ENCODE measurements around the gene TMPRSS6.

DNA sequence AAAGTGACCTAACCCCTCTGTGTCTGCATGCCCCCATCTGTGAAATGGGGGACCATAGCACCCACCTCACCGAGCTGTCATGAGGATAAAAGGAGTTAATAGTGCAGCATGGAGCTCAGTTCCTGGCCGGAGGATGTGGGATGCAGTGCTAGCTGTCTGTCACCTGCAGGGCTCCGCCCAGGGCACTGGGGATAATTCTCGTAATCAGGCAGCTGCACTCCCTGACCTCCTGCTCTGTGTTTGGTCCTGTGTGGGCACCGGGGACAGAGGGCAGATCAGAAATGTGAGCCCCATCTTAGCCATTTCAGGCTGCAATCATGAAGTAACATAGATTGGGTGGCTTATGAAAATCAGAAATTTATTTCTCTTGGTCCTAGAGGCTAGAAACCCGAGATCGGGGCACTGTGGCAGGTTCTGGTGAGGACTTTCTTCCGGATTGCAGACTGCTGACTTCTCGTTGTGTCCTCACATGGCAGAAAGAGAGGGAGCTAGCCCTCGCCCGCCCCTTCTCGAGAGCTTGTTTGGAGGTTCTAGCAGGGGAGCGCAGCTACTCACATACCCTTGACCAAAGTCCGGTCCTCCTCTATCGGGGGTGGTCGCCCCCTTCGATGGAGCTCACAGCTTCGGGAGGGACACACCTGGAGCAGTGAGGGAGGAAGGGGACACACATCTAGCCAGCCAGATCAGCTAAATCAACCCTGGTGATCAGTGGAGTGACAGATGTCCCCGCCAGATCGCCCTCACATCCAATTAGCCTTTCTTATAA lies 54.7 kb downstream of the TMPRSS6 start:
- TF ChIP-seq POLR2A (IDR thresholded peaks at IDR 0.05) (no peak), EP300 (IDR thresholded peaks at IDR 0.05) (no peak)
- TF ChIP-seq, protein P1, sequence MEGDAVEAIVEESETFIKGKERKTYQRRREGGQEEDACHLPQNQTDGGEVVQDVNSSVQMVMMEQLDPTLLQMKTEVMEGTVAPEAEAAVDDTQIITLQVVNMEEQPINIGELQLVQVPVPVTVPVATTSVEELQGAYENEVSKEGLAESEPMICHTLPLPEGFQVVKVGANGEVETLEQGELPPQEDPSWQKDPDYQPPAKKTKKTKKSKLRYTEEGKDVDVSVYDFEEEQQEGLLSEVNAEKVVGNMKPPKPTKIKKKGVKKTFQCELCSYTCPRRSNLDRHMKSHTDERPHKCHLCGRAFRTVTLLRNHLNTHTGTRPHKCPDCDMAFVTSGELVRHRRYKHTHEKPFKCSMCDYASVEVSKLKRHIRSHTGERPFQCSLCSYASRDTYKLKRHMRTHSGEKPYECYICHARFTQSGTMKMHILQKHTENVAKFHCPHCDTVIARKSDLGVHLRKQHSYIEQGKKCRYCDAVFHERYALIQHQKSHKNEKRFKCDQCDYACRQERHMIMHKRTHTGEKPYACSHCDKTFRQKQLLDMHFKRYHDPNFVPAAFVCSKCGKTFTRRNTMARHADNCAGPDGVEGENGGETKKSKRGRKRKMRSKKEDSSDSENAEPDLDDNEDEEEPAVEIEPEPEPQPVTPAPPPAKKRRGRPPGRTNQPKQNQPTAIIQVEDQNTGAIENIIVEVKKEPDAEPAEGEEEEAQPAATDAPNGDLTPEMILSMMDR (IDR thresholded peaks at IDR 0.05), result no peak
